SHP77 (cell line): Measurements from ENCODE around the gene LOXL4.
A peak's percentile ranks its signal among the peaks of the same experiment; 100 is the strongest.

Experiments
- DNase-seq, 2 experiments: peaks; one replicate each; lab custom pipeline; 2025; lab: John Stamatoyannopoulos, UW

LOXL4 gene

GRCh38 chr10:98295401-98295811 is 27.4 kb upstream of the LOXL4 start:
- DNase-seq: no peak

- DNase-seq: no peak
Observed at GRCh38 chr10:98294270-98294627, 26.3 kb upstream of the LOXL4 start.

GRCh38 chr10:98293550-98294269 is 25.7 kb upstream of the LOXL4 start:
- no peak for DNase-seq

DNA sequence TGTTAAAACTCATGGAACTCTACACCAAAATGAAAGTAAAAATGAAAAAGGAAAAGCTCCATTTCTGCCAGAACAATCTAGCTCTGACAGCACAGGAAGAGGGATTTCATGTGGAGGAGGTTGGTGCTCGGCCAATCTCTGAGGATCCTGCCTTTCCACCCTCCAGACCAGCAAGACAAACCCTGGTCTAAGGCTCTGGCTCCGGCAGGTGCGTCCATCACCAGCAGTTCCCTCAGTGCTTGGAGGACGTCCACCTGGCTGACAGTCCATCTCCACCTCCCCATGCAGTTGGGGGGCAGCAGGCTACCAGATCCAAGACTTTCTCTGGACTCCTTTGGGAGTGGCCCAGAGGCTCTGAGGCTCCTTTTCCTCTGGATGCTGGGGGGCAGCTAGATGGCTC is 25.0 kb upstream of the LOXL4 start:
- no peak for DNase-seq

- DNase-seq: no peak
Observed at GRCh38 chr10:98289802-98290209, 21.8 kb upstream of the LOXL4 start.

DNA sequence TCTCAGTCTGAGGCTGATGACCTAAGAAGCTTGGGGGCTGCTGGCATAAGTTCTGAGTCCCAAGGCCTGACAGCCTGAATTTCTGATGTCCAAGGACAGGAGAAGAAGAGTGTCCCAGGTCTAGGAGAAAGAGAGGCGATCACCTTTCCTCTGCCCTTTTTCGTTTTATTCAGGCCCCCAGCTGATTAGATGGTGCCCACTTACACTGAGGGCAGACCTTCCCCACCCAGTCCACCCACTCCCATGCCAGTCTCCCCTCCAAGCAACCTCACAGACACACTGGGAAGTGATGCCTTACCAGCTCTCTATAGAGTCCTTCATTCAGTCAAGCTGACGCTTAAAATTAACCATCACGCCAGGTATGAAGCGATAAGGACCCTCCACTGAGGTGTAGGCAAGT is 19.3 kb upstream of the LOXL4 start:
- no peak for DNase-seq

DNA sequence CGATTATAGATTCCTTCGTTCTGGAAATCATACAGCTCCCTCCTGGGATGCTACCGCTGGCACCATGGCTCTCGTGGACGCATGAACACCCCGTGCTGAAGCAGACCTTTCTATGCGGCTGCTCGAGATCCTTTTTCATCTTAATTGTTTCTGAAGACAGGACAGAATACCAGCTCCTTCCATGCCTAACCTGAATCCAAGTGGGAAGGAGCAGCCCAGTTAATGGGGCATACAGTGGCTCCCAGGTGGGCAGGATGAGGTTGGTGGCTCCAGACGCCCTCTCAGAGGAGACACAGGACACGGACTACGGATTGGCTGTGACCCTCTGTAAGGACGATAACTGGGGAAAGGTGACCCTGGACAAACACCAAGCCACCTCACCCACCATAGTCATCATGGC is 18.4 kb upstream of the LOXL4 start:
- DNase-seq: no peak

DNA sequence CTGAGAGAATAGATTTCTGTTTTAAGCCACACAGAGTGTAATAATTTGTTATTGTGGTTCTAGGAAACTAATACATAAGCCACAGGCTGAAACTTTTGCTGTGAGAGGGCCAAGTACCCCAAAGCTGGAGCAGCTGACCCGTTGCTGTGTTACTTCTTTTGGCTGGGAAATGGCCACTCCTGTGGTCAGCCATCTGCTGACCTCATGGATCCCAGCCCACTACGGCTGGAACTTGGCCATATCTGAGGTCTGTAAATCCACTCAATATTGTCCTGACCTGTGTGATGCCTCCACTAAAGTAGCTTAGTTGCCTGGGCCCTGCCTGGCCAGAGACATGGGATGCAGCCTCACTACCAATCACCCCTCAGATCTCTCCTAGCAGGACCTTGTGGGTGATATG is 17.4 kb upstream of the LOXL4 start:
- no peak for DNase-seq

- DNase-seq: no peak
Observed at GRCh38 chr10:98276311-98276710, 8.3 kb upstream of the LOXL4 start.

DNA sequence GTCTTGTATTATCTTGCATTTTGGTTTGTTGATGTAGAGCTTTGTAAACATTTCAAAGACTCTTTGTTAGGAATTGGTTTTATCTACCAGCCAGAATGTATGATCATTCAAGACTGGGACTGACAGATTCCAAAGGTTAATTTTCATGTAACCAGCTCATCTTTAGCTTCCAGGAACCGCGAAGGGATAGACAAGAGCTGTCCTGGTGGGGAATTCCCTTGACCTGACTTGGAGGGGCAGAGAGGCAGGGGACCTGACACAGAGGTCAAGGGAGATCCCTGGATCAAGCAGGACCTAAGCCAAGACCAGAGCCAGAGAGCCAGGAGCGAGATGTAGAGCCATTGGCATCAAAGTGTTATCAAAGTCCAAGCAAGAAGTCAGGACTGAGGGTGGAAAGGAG is 6.6 kb upstream of the LOXL4 start:
- no peak for DNase-seq

DNA sequence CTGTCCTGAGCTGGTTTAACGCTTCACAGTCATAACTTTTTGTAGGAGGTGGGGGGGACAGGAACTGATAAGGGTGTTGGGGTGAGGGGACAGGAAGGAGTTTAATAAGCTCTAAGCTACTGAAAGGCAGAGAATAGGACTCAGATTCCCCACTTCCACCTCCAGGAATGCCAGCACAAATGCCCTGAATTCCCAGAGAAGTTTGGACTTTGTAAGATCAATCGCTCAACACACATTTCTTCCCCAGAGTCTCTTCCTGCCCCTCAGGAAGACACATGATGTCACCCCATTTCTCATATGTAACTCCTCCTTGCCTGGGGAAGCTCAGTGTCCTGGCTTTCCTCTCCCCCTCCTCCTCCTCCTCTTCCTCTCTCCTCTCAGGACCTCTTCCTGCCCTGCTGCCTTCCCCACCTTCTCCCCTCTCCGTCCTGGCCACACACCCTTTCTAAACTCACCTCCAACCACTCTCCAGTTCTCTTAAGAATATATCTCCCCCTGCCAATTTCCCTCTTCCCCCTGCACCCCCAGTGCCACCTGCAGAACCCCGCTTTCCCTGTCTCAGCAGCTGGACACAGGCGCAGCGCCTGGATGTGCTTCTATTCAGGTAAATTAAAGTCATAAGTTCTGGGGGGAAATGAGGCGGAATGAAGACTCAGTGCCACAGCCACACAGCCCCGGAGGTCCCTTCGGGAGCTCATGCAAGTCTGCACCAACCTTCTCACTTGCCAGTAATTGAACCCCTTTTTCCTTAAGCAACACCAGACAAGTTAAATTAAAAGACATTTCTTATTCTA is 5.3 kb upstream of the LOXL4 start:
- no peak for DNase-seq

DNA sequence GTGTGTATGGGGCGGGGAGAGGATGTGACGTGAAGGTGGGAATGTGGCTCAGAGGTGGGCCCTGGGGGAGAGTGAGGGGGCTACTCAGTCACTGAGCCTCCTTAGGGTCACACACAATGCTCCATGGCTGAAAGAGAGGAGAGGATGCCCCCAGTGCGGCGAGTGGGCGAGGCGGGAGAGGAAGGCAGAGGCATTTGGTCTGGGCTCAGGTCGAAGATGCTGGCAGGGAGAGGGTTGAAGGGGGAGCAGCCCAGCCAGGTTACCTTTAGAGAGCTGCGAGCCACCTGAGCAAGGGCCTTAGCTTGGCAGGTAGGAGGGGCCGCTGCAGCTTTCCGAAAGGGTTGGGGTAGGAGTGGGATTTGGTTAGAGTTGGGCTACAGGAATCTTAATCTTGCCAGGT is 4.7 kb upstream of the LOXL4 start:
- DNase-seq: no peak

- DNase-seq: no peak
Observed at GRCh38 chr10:98272245-98272644, 4.3 kb upstream of the LOXL4 start.

DNA sequence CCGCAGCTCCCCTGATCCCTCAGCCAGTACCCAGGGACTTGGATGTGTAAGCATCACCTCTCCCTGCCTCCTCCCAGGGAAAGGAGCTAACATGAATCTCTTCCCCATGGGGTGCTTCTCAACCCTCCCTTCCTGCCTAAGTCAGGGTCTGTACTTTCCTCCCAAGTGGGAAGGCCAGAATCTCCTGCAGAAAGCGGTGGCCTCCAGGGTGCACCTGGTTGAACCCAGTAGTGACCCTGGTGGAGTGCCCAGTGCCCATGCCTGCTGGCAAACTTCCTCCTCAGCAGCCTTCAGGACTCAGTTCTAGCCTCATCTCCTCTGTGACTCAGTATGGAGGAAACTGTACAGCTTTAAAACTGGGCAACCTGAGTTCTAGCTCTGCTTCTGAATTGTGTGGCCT is 2.8 kb upstream of the LOXL4 start:
- DNase-seq: no peak

- DNase-seq: peak; percentile 28 to 40
Observed at GRCh38 chr10:98270073-98270740, 2.2 kb upstream of the LOXL4 start.

DNA sequence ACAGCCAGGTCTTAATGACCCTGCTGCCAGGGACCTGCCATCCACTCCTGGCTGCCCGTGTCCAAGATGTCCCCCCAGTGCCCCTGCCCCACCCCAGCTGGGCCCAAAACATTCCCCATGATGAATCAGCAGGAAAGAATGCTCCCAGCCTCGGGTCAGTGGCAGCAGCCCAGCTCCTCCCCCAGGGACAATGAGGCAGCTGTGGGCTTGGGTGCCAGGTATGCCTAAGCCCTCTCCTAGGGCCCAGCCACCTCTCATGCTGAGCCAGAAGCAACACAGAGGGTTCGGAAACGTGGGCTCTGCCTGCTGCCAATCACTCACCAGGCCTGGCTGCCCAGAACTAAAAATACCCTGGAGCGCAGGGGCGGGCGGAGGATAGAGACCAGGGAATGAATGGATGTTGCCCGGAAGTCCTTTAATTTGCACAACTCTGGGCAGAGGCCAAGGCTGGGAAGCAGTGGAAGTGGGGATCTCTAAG is 1.5 kb upstream of the LOXL4 start:
- DNase-seq: peak; percentile 65 to 71

- DNase-seq: peak in 1 of 2 experiments; percentile 56
Observed at GRCh38 chr10:98268694-98269431, 869 bp upstream of the LOXL4 start.

- DNase-seq: no peak
Observed at GRCh38 chr10:98267069-98267893, 713 bp downstream of the LOXL4 start.

DNA sequence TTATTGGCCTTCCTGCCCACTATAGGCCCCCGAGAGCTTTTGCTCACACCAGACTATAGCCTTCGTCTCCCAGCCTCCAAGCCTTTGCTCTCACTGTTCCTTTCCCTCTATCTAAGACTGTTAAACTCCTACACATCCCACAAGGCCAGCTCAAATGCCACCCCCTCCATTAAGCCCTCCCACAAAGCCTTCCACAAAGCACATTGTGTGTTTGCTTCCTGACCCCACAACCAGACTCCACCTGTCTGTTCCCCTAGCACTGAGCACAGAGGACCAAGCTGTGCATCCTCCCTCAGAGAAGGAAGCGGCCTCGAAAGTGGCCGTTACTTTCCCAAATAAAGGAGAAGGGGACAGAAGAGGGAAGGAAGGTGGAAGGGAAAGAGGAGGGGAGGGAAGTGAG is 1.3 kb downstream of the LOXL4 start:
- no peak for DNase-seq

- no peak for DNase-seq
Observed at GRCh38 chr10:98265403-98266378, 2.3 kb downstream of the LOXL4 start.
